HEK293T (cell line): Measurements from ENCODE around the gene LANCL2.

Experiments
- CTCF ChIA-PET: fragments of 350-600 bp; formaldehyde crosslinking; extraction: SDS; loops from one replicate; lab custom pipeline; 2021; ENCODE audit warnings: antibody characterized with exemption, inconsistent platforms; lab: Yijun Ruan, JAX
- POLR2A ChIA-PET: fragments of 350-600 bp; formaldehyde crosslinking; extraction: SDS; loops from one replicate; lab custom pipeline; 2020; ENCODE audit warnings: antibody characterized with exemption, inconsistent platforms; lab: Yijun Ruan, JAX
- DNase-seq: peaks from one replicate; pipeline ENCODE4 v3.0.0; 2012; ENCODE audit warnings: mixed read lengths; ENCODE audit errors: extremely low spot score
- ARNT ChIP-seq: fragments of 450-650 bp; IDR thresholded peaks from 2 replicates; pipeline ENCODE4 v1.6.1; 2017; ENCODE audit warnings: mild to moderate bottlenecking
- BHLHE40 ChIP-seq: fragments of 450-650 bp; IDR thresholded peaks from 2 replicates; pipeline ENCODE4 v1.6.1; 2016; ENCODE audit warnings: mild to moderate bottlenecking, moderate library complexity, borderline replicate concordance
- CTBP1 ChIP-seq: fragments of 450-650 bp; IDR thresholded peaks from 2 replicates; pipeline ENCODE4 v1.6.1; 2016; ENCODE audit warnings: borderline replicate concordance
- ELF4 ChIP-seq: fragments of 450-650 bp; IDR thresholded peaks from 2 replicates; pipeline ENCODE4 v1.6.1; 2017; ENCODE audit warnings: antibody characterized with exemption
- FOXA1 ChIP-seq: fragments of 450-650 bp; IDR thresholded peaks from 2 replicates; pipeline ENCODE4 v1.6.1; 2016; ENCODE audit warnings: mild to moderate bottlenecking
- FOXK2 ChIP-seq: fragments of 450-650 bp; IDR thresholded peaks from 2 replicates; pipeline ENCODE4 v1.6.1; 2016; ENCODE audit warnings: mild to moderate bottlenecking
- FOXM1 ChIP-seq: fragments of 450-650 bp; IDR thresholded peaks from 2 replicates; pipeline ENCODE4 v1.6.1; 2017; ENCODE audit warnings: mild to moderate bottlenecking, borderline replicate concordance
- HDGF ChIP-seq: fragments of 450-650 bp; IDR thresholded peaks from 2 replicates; pipeline ENCODE4 v1.6.1; 2017; ENCODE audit warnings: antibody characterized with exemption, borderline replicate concordance
- L3MBTL2 ChIP-seq: fragments of 450-650 bp; conservative IDR thresholded peaks from 2 replicates; pipeline ENCODE4 v1.6.1; 2016; ENCODE audit warnings: mild to moderate bottlenecking
- LEF1 ChIP-seq: fragments of 450-650 bp; IDR thresholded peaks from 2 replicates; pipeline ENCODE4 v1.6.1; 2017; ENCODE audit warnings: mild to moderate bottlenecking, borderline replicate concordance
- NFRKB ChIP-seq: fragments of 450-650 bp; IDR thresholded peaks from 2 replicates; pipeline ENCODE4 v1.6.1; 2016; ENCODE audit warnings: mild to moderate bottlenecking, moderate library complexity
- SP1 ChIP-seq: fragments of 450-650 bp; IDR thresholded peaks from 2 replicates; pipeline ENCODE4 v1.6.1; 2017
- SUZ12 ChIP-seq: fragments of 450-650 bp; IDR thresholded peaks from 2 replicates; pipeline ENCODE4 v1.6.1; 2016; ENCODE audit warnings: mild to moderate bottlenecking
- TARDBP ChIP-seq: fragments of 450-650 bp; IDR thresholded peaks from 2 replicates; pipeline ENCODE4 v1.6.1; 2016
- ZNF384 ChIP-seq: fragments of 450-650 bp; IDR thresholded peaks from 2 replicates; pipeline ENCODE4 v1.6.1; 2016
- TF ChIP-seq, protein P1 (sequence below): fragments of 450-650 bp; IDR thresholded peaks from 2 replicates; pipeline ENCODE4 v1.6.1; 2016

LANCL2 gene

DNA sequence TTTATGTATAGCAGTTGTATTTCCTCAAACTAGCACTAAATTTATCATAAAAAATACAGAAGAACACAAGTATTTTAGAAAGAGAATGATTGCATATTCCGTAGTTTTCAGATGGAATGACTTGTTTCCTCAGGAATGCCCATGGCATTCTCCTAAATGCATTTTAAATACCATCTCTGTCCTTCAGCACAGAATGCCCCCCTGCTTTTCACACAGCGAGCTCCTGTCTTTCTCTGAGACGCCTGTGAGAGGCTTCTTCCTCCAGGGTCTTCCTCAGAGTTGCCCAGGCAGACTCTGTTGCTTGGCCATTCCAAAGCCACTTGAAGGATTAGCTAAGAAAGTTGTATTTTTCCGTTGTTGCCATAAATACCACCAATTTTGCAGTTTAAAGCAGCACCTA, 10.1 kb downstream of the LANCL2 start:
- no peak for DNase-seq
- POLR2A ChIA-PET, result interaction anchor here (2.1 kb wide), 1 partner anchor 9 kb away, joined by 13 read pairs; the partner anchor contains the start of gene LANCL2
- CTCF ChIA-PET, result no interaction called here
- TF ChIP-seq ELF4 (no peak), LEF1 (no peak), FOXA1 (no peak), FOXK2 (no peak)

- POLR2A ChIA-PET, result interaction anchor here (0.9 kb wide), 1 partner anchor 12 kb away, joined by 3 read pairs; no protein-coding TSS in a partner anchor
- CTCF ChIA-PET, result no interaction called here
- no peak for DNase-seq
- TF ChIP-seq, protein P1, sequence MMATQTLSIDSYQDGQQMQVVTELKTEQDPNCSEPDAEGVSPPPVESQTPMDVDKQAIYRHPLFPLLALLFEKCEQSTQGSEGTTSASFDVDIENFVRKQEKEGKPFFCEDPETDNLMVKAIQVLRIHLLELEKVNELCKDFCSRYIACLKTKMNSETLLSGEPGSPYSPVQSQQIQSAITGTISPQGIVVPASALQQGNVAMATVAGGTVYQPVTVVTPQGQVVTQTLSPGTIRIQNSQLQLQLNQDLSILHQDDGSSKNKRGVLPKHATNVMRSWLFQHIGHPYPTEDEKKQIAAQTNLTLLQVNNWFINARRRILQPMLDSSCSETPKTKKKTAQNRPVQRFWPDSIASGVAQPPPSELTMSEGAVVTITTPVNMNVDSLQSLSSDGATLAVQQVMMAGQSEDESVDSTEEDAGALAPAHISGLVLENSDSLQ, result peak; percentile 86
- TF ChIP-seq ZNF384 (no peak), CTBP1 (peak; percentile 58; the same call in 1 of the 2 replicates)
Observed at GRCh38 chr7:55377162-55377817, 12.2 kb downstream of the LANCL2 start.

- POLR2A ChIA-PET, result no interaction called here
- CTCF ChIA-PET, result no interaction called here
- no peak for TF ChIP-seq TARDBP
- TF ChIP-seq HDGF, result no peak
- no peak for TF ChIP-seq L3MBTL2
- no peak for TF ChIP-seq ARNT
- TF ChIP-seq CTBP1, result no peak
- no peak for TF ChIP-seq BHLHE40
- TF ChIP-seq, protein P1, result no peak
- TF ChIP-seq ELF4, result no peak
- TF ChIP-seq SUZ12, result no peak
- no peak for TF ChIP-seq NFRKB
- TF ChIP-seq FOXA1, result no peak
- TF ChIP-seq FOXM1, result no peak
- TF ChIP-seq SP1, result no peak
- TF ChIP-seq LEF1, result no peak
- no peak for TF ChIP-seq ZNF384
- no peak for TF ChIP-seq FOXK2
- DNase-seq, result no peak
Observed at GRCh38 chr7:55379285-55379684, 14.1 kb downstream of the LANCL2 start.

DNA sequence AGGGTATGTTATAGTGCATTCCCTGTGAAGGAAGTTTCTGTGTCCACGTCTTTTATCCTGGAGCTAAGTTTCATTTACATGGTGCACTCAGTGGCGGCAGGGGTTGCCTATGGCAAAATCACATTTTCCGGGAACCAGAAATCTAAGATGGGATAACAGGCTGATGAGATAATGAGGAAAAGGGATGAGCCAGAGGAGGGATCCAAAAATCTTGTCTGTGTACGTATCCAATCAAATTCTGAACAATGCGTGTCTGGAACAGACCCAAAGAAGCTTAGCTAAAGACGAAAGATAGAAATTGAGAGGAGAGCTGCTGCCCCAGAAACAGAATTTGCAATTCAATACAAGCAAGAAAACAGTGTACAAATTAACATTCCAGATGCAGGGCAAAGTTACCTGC, 16.1 kb downstream of the LANCL2 start:
- TF ChIP-seq NFRKB (no peak), FOXA1 (no peak), SUZ12 (no peak), FOXM1 (no peak), L3MBTL2 (no peak), BHLHE40 (no peak), HDGF (no peak), ELF4 (no peak), TARDBP (no peak), SP1 (no peak), ARNT (no peak), FOXK2 (no peak), LEF1 (no peak)
- TF ChIP-seq, protein P1, result no peak
- no peak for DNase-seq
- ChIA-PET CTCF (no interaction called here), POLR2A (interaction anchor here (1.1 kb wide), 1 partner anchor 15 kb away, joined by 7 read pairs; the partner anchor contains the start of gene LANCL2)

DNA sequence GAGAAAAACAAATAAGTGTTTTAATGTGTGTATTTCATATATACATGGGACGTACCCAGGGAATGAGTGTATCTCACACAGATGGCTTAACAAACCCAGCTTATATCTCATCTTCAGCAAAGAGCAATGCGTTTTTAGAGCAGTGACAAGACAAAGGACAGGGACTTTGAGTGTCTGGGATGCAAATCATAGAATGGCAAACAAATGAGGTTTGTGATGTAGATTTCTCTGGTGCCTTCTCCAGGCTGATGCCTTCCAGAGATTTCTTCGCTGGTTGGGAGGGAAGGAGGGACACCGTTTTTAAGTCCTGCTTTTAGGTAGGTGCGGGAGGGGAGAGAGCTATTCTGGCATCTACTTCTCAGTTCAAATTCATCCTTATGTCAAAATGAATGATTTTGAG, 16.6 kb downstream of the LANCL2 start:
- CTCF ChIA-PET, result no interaction called here
- POLR2A ChIA-PET, result interaction anchor here (1.1 kb wide), 1 partner anchor 16 kb away, joined by 7 read pairs; the partner anchor contains the start of gene LANCL2
- no peak for DNase-seq
- TF ChIP-seq CTBP1, result no peak

GRCh38 chr7:55382251-55382650, 17.1 kb downstream of the LANCL2 start:
- CTCF ChIA-PET, result no interaction called here
- POLR2A ChIA-PET, result interaction anchor here (1.1 kb wide), 1 partner anchor 16 kb away, joined by 7 read pairs; the partner anchor contains the start of gene LANCL2

More at GRCh38 chr7:55382251-55382650, 17.1 kb downstream of the LANCL2 start:
- no peak for TF ChIP-seq FOXK2
- TF ChIP-seq ARNT, result no peak
- no peak for TF ChIP-seq SP1
- no peak for TF ChIP-seq CTBP1
- no peak for TF ChIP-seq FOXM1
- no peak for TF ChIP-seq NFRKB
- no peak for TF ChIP-seq SUZ12
- no peak for TF ChIP-seq BHLHE40
- no peak for TF ChIP-seq ELF4
- no peak for TF ChIP-seq ZNF384
- no peak for TF ChIP-seq TARDBP
- TF ChIP-seq FOXA1, result no peak
- no peak for TF ChIP-seq L3MBTL2
- TF ChIP-seq, protein P1, result no peak
- TF ChIP-seq HDGF, result no peak
- no peak for TF ChIP-seq LEF1
- no peak for DNase-seq
